K562 (cell line): Measurements from ENCODE around the gene HMGA1. TPM values are rescaled to one million over a fixed set of nuclear protein-coding genes. Genes with fewer than 3 reads are reported as not detected.

Source experiments
- ATAC-seq: fragments of 200-7000 bp; cut with Tn5 transposase; 3 replicates; pipeline ENCODE4 v1.9.1; 2020; ENCODE audit warnings: moderate library complexity
- BruUV-seq: library from RNA; stranded (reverse); fragments of 400-500 nt; replicated peaks from 2 replicates; lab custom pipeline; 2021; lab: Mats Ljungman, UMichigan
- CTCF ChIA-PET: fragments of 300-600 bp; formaldehyde crosslinking; extraction: SDS; loops from one replicate; lab custom pipeline; 2021; ENCODE audit warnings: low intra/inter-chr PET ratio; lab: Yijun Ruan, JAX
- POLR2A ChIA-PET: fragments of 300-600, 350-650 bp; sonication (Branson Sonifier 250); formaldehyde crosslinking; extraction: SDS; loops from one replicate; lab custom pipeline; 2021; ENCODE audit warnings: antibody characterized with exemption, inconsistent platforms; lab: Yijun Ruan, JAX
- DNase-seq, 4 experiments: peaks; one replicate each; pipeline versions ENCODE4 v3.0.0 to v3.0.0-alpha.2; 2011 to 2018; ENCODE audit warnings: low spot score in 3 of 4, mixed read lengths in 3 of 4; ENCODE audit errors: extremely low read depth in 1 of 4
- FAIRE-seq: peaks from 2 replicates; lab custom pipeline; 2011; peaks lifted over from hg19 to GRCh38; lab: Jason Lieb, UNC
- H2AFZ ChIP-seq: 2 replicates; pipeline ENCODE4 v1.6.0; 2011; ENCODE audit warnings: low read depth, low read length, control low read depth, inconsistent platforms
- H3K27ac ChIP-seq: fragments of 200-600 bp; 3 replicates; pipeline ENCODE4 v1.8.0; 2011; ENCODE audit warnings: low read depth, mild to moderate bottlenecking, control low read depth, inconsistent platforms, low read length, moderate library complexity, mixed read lengths; ENCODE audit errors: extremely low read depth
- H3K27me3 ChIP-seq, 2 experiments: fragments of 300-600 bp in 1 of 2; 2 replicates in 1 of 2; 3 replicates in 1 of 2; pipeline versions ENCODE4 v1.6.0 to v1.8.0; 2011; ENCODE audit warnings: inconsistent platforms in 2 of 2, low read length in 2 of 2, mild to moderate bottlenecking in 1 of 2, mixed read lengths in 1 of 2, moderate library complexity in 1 of 2; ENCODE audit not compliant: control insufficient read depth in 2 of 2, insufficient read depth in 2 of 2
- H3K36me3 ChIP-seq: fragments of 300-600 bp; 3 replicates; pipeline ENCODE4 v1.8.0; 2011; ENCODE audit warnings: mild to moderate bottlenecking, low read length, inconsistent platforms; ENCODE audit not compliant: control insufficient read depth, insufficient read depth
- H3K4me1 ChIP-seq, 2 experiments: fragments of 200-600 bp in 1 of 2; replicated peaks in 1 of 2; 2 replicates in 1 of 2; 3 replicates in 1 of 2; pipeline versions ENCODE4 v1.5.1 to v1.8.0; 2011; ENCODE audit warnings: inconsistent platforms in 2 of 2, low read length in 2 of 2, mild to moderate bottlenecking in 1 of 2, mixed read lengths in 1 of 2, moderate library complexity in 1 of 2; ENCODE audit not compliant: control insufficient read depth in 2 of 2, insufficient read depth in 2 of 2
- H3K4me2 ChIP-seq: 2 replicates; pipeline ENCODE4 v1.6.1; 2011; ENCODE audit warnings: low read length, control low read depth, inconsistent platforms, mixed read lengths; ENCODE audit not compliant: insufficient read depth
- H3K4me3 ChIP-seq: fragments of 200-600 bp; sonication (generic), shearing (Covaris generic); 2 replicates; pipeline ENCODE4 v1.5.1; 2016; ENCODE audit warnings: control low read depth, inconsistent platforms
- H3K79me2 ChIP-seq: fragments of 200-600 bp; 3 replicates; pipeline ENCODE4 v1.8.0; 2011; ENCODE audit warnings: low read length, inconsistent platforms; ENCODE audit not compliant: control insufficient read depth, insufficient read depth
- H3K9ac ChIP-seq, 2 experiments: 2 replicates each; pipeline versions ENCODE4 v1.6.0 to v1.6.1; 2011; ENCODE audit warnings: low read depth in 2 of 2, low read length in 2 of 2, control low read depth in 1 of 2, inconsistent platforms in 1 of 2, mild to moderate bottlenecking in 1 of 2, mixed read lengths in 1 of 2; ENCODE audit not compliant: insufficient read depth in 1 of 2
- H3K9me1 ChIP-seq: one replicate; pipeline ENCODE4 v1.6.0; 2011; ENCODE audit warnings: inconsistent platforms, mild to moderate bottlenecking, low read length, moderate library complexity; ENCODE audit not compliant: control insufficient read depth, insufficient read depth
- H3K9me3 ChIP-seq: replicated peaks from 2 replicates; pipeline ENCODE4 v1.5.1; 2011; ENCODE audit warnings: low read depth, low read length, inconsistent platforms; ENCODE audit not compliant: control insufficient read depth, insufficient read depth
- H4K20me1 ChIP-seq: replicated peaks from 2 replicates; pipeline ENCODE4 v1.6.1; 2011; ENCODE audit warnings: low read length, inconsistent platforms, mixed read lengths; ENCODE audit not compliant: control insufficient read depth, insufficient read depth
- ARID3A ChIP-seq: IDR thresholded peaks from 2 replicates; pipeline ENCODE4 v1.6.1; 2012; ENCODE audit warnings: low read depth, low read length, improper control_type of control experiment, borderline replicate concordance
- CSDE1 ChIP-seq, 2 experiments: fragments of 450-650 bp; IDR thresholded peaks; 2 replicates each; pipeline ENCODE4 v1.6.1; 2016; ENCODE audit warnings: mild to moderate bottlenecking in 1 of 2
- CTCF ChIP-seq, 3 experiments: IDR thresholded peaks in 2 of 3; conservative IDR thresholded peaks in 1 of 3; 2 replicates each; pipeline ENCODE4 v1.5.1; 2011 to 2012; ENCODE audit warnings: low read length in 3 of 3, mild to moderate bottlenecking in 3 of 3, control low read depth in 2 of 3, improper control_type of control experiment in 1 of 3, inconsistent platforms in 1 of 3, low read depth in 1 of 3, mixed read lengths in 1 of 3, moderate library complexity in 1 of 3; ENCODE audit not compliant: insufficient read depth in 2 of 3
- HDAC2 ChIP-seq: fragments of 450-650 bp; IDR thresholded peaks from 2 replicates; pipeline ENCODE4 v1.6.1; 2016; ENCODE audit warnings: mild to moderate bottlenecking
- HMGN3 ChIP-seq: IDR thresholded peaks from 2 replicates; pipeline ENCODE4 v1.6.1; 2011; ENCODE audit warnings: borderline replicate concordance, low read depth, mild to moderate bottlenecking, mixed read lengths, low read length; ENCODE audit not compliant: insufficient read length; ENCODE audit errors: extremely low read depth
- MTA1 ChIP-seq: fragments of 450-650 bp; IDR thresholded peaks from 2 replicates; pipeline ENCODE4 v1.6.1; 2017; ENCODE audit warnings: borderline replicate concordance
- TSHZ1 ChIP-seq: fragments of 250-450 bp; sonication (Bioruptor Pico); IDR thresholded peaks from 2 replicates; pipeline ENCODE4 v1.4.0; 2020; ENCODE audit warnings: mild to moderate bottlenecking, moderate library complexity
- ZHX1 ChIP-seq: fragments of 150-350 bp; conservative IDR thresholded peaks from 2 replicates; pipeline ENCODE4 v1.6.1; 2014; ENCODE audit warnings: low read length
- ZNF146 ChIP-seq: IDR thresholded peaks from one replicate; pipeline ENCODE4 v1.6.1; 2018; ENCODE audit warnings: missing compliant biosample characterization; ENCODE audit not compliant: unreplicated experiment
- ZNF174 ChIP-seq: fragments of 250-450 bp; sonication (Bioruptor Pico); IDR thresholded peaks from 2 replicates; pipeline ENCODE4 v1.4.0; 2020; ENCODE audit warnings: mild to moderate bottlenecking
- ZNF274 ChIP-seq: IDR thresholded peaks from 2 replicates; pipeline ENCODE4 v1.6.1; 2011; ENCODE audit warnings: low read depth, mild to moderate bottlenecking, low read length, moderate library complexity, borderline replicate concordance
- ZNF778 ChIP-seq: fragments of 450-650 bp; formaldehyde crosslinking; IDR thresholded peaks from 2 replicates; pipeline ENCODE4 v1.4.0; 2020; ENCODE audit warnings: mild to moderate bottlenecking, moderate library complexity
- WGBS: fragments of 100-300 bp; shearing (Covaris generic); methylation state at CpG from one replicate; pipeline ENCODE4 v1.1.6; 2016; ENCODE audit warnings: low coverage, mixed read lengths; ENCODE audit not compliant: insufficient coverage; ENCODE audit errors: missing lambda C conversion rate; 5-methylcytosine and 5-hydroxymethylcytosine counted together
- in situ Hi-C: fragments of 300-500 bp; cut with MboI; formaldehyde crosslinking; loops from 4 replicates; pipeline ENCODE4 v1.15.0; 2018; ENCODE audit warnings: inconsistent platforms, mixed read lengths
- intact Hi-C: fragments of 100-400 bp; cut with micrococcal nuclease; formaldehyde crosslinking; loops from 2 replicates; pipeline ENCODE4 v1.14.2; 2022
- polyA plus RNA-seq, 8 experiments: library from polyadenylated mRNA; depleted of rRNA in 4 of 8; stranded (reverse) in 5 of 8; unstranded in 3 of 8; fragments of >200 nt; fragmentation: Nextera tagmentation in 2 of 8; fragmentation: Illumina TruSeq in 1 of 8; extraction: Ambion mirVana in 2 of 8; extraction: Trizol in 1 of 8; gene quantifications; 2 replicates each; pipeline versions ENCODE4 v1.2.1 to v1.2.3, GENCODE V29; 2011 to 2014; ENCODE audit warnings: inconsistent platforms in 1 of 8, missing spikeins in 1 of 8
- total RNA-seq, 7 experiments: library from RNA; depleted of rRNA in 6 of 7; stranded (reverse); fragments of >200 nt in 6 of 7; fragmentation: Illumina TruSeq in 2 of 7; extraction: Trizol in 2 of 7; gene quantifications; 2 replicates each; pipeline versions ENCODE4 v1.2.1 to v1.2.3, GENCODE V29; 2011 to 2021; ENCODE audit warnings: low replicate concordance in 1 of 7

HMGA1 gene
- total and polyA plus RNA-seq, 9 of the 15 experiments (the other 6 are each of a cell fraction or from before 2014, with no cell fraction given) = 27.8 to 1,947 (median 594) TPM

- ChIA-PET CTCF (no interaction called here), POLR2A (interaction anchor here (1.6 to 2.0 kb wide), 2 partner anchors 23 to 137 kb away, joined by 4 to 5 read pairs; no protein-coding TSS in a partner anchor)
- Histone ChIP-seq H3K4me2 (peak overlapping the region; percentile 63), H4K20me1 (no peaks in the 10 kb centered on the region), H3K79me2 (peaks cover 5% of the 10 kb centered on the region; the same call in 1 of the 3 replicates), H3K36me3 (peaks cover 54% of the 10 kb centered on the region), H3K9ac (no peak overlapping the region), H3K9me3 (no peaks in the 10 kb centered on the region), H3K4me1 (peaks cover 34 to 78% of the 10 kb centered on the region in 2 experiments), H3K9me1 (no peaks in the 10 kb centered on the region), H3K4me3 (no peak overlapping the region), H2AFZ (no peak overlapping the region), H3K27ac (peak overlapping the region; percentile 70; the same call in 2 of the 3 replicates), H3K27me3 (no peaks in the 10 kb centered on the region)
- no TSS peak for BruUV-seq
- 50% methylated on average over 4 of the region's 4 CpGs for WGBS
- ATAC-seq (no peak), FAIRE-seq (no peak), DNase-seq (peak in 1 of 4 experiments; percentile 5)
- intact Hi-C loops (loop anchor here (10.0 kb wide), 1 partner anchor 117 kb away; the partner anchor contains the start of gene NUDT3), in situ Hi-C loops (no loop called here)
- no peak for TF ChIP-seq ZNF174 (CRISPR knock-in tag)
- TF ChIP-seq HDAC2 = peak; percentile 15; the same call in 1 of the 2 replicates
- no peak for TF ChIP-seq ZNF274
- TF ChIP-seq CTCF (IDR thresholded peaks at IDR 0.05 in 2 of 3, conservative IDR thresholded peaks at IDR 0.05 in 1 of 3; ENCODE audit: insufficient read depth in 2 of 3, low read depth in 1 of 3, low read length in 3 of 3) = no peak
- no peak for TF ChIP-seq ZNF778 (CRISPR knock-in tag)
- TF ChIP-seq TSHZ1 (CRISPR knock-in tag) = no peak
- TF ChIP-seq CSDE1 (IDR thresholded peaks at IDR 0.05) = no peak
- no peak for TF ChIP-seq HMGN3
- no peak; the same call in 1 of the 2 replicates for TF ChIP-seq MTA1
- TF ChIP-seq ZNF146 (CRISPR knock-in tag) = no peak
- no peak for TF ChIP-seq ARID3A
- TF ChIP-seq ZHX1 = no peak
Observed at GRCh38 chr6:34277763-34278112, 41.1 kb downstream of the HMGA1 start.
